OCI-LY7 (cell line): ENCODE measurements around the gene CDKL5. TPM values are rescaled to one million over a fixed set of nuclear protein-coding genes. Genes with fewer than 3 reads are reported as not detected.
A peak's percentile ranks its signal among the peaks of the same experiment; 100 is the strongest.

ENCODE experiments used
- BruUV-seq: library from RNA; stranded (reverse); fragments of 400-500 nt; replicated peaks from 2 replicates; lab custom pipeline; 2021; lab: Mats Ljungman, UMichigan
- CTCF ChIA-PET: fragments of 300-600 bp; sonication (Branson Sonifier 250); formaldehyde crosslinking; loops from one replicate; lab custom pipeline; 2022; ENCODE audit warnings: antibody characterized with exemption; ENCODE audit not compliant: unreplicated experiment; lab: Charles Lee
- POLR2A ChIA-PET: fragments of 300-600 bp; sonication (Branson Sonifier 250); formaldehyde crosslinking; loops from one replicate; lab custom pipeline; 2022; ENCODE audit warnings: antibody characterized with exemption; lab: Charles Lee
- DNase-seq: peaks from one replicate; pipeline ENCODE4 v3.0.0-alpha.2; 2015; ENCODE audit warnings: low spot score
- H2AFZ ChIP-seq: fragments of 200-600 bp; sonication (generic), shearing (Covaris generic); 2 replicates; pipeline ENCODE4 v1.6.1; 2014; ENCODE audit warnings: mild to moderate bottlenecking, antibody characterized with exemption, low read length, moderate library complexity
- H3K27ac ChIP-seq: fragments of 200-600 bp; sonication (generic); 2 replicates; pipeline ENCODE4 v1.5.1; 2014; ENCODE audit warnings: mixed run types, low read depth, mild to moderate bottlenecking, moderate library complexity, low read length, inconsistent platforms; ENCODE audit not compliant: poor library complexity, severe bottlenecking
- H3K36me3 ChIP-seq: fragments of 200-600 bp; sonication (generic); 2 replicates; pipeline ENCODE4 v1.6.1; 2014; ENCODE audit warnings: mild to moderate bottlenecking, antibody characterized with exemption, low read length, moderate library complexity, mixed read lengths; ENCODE audit not compliant: insufficient read depth
- H3K4me1 ChIP-seq: fragments of 200-600 bp; sonication (generic); 2 replicates; pipeline ENCODE4 v1.5.1; 2014; ENCODE audit warnings: mild to moderate bottlenecking, low read length; ENCODE audit not compliant: insufficient read depth, poor library complexity, severe bottlenecking
- H3K4me2 ChIP-seq: fragments of 200-600 bp; sonication (generic); 2 replicates; pipeline ENCODE4 v1.6.1; 2014; ENCODE audit warnings: mild to moderate bottlenecking, low read length
- H3K4me3 ChIP-seq: fragments of 200-600 bp; sonication (generic); 2 replicates; pipeline ENCODE4 v1.5.1; 2014; ENCODE audit warnings: mild to moderate bottlenecking, low read depth, low read length; ENCODE audit not compliant: poor library complexity, severe bottlenecking
- H3K79me2 ChIP-seq: fragments of 200-600 bp; sonication (generic); 2 replicates; pipeline ENCODE4 v1.6.1; 2016; ENCODE audit warnings: low read depth, mild to moderate bottlenecking, low read length, moderate library complexity, mixed read lengths; ENCODE audit not compliant: insufficient read depth
- H3K9me2 ChIP-seq: fragments of 200-600 bp; sonication (generic); 2 replicates; pipeline ENCODE4 v1.6.1; 2016; ENCODE audit warnings: mild to moderate bottlenecking, low read length, mixed read lengths; ENCODE audit not compliant: insufficient read depth
- H3K9me3 ChIP-seq: fragments of 200-600 bp; sonication (generic); 2 replicates; pipeline ENCODE4 v1.6.1; 2014; ENCODE audit warnings: mild to moderate bottlenecking, mixed run types, low read length, mixed read lengths
- H4K20me1 ChIP-seq: fragments of 200-600 bp; sonication (generic); 2 replicates; pipeline ENCODE4 v1.6.1; 2014; ENCODE audit warnings: mild to moderate bottlenecking, antibody characterized with exemption, low read length, moderate library complexity, mixed read lengths; ENCODE audit not compliant: insufficient read depth
- CTCF ChIP-seq: fragments of 200-600 bp; sonication (generic); conservative IDR thresholded peaks from 2 replicates; pipeline ENCODE4 v1.5.1; 2014; ENCODE audit warnings: mild to moderate bottlenecking, antibody characterized with exemption, low read length, moderate library complexity, mixed read lengths
- EZH2phosphoT487 ChIP-seq: fragments of 200-600 bp; sonication (generic); IDR thresholded peaks from 2 replicates; pipeline ENCODE4 v1.6.1; 2018; ENCODE audit warnings: low read depth, borderline replicate concordance, mild to moderate bottlenecking, mixed run types, antibody characterized with exemption, low read length, moderate library complexity, mixed read lengths
- intact Hi-C: fragments of 100-400 bp; cut with micrococcal nuclease; formaldehyde crosslinking; loops from one replicate; pipeline ENCODE4 v1.10.0; 2022; ENCODE audit not compliant: unreplicated experiment
- total RNA-seq, 2 experiments: library from RNA; depleted of rRNA in 1 of 2; stranded (reverse); fragments of >200 nt in 1 of 2; shearing (Covaris generic) in 1 of 2; gene quantifications; 2 replicates each; pipeline ENCODE4 v1.2.3, GENCODE V29; 2014 to 2022

CDKL5 gene
- total RNA-seq, 2 experiments from 2014 or later: 1.3 to 2.0 TPM

- POLR2A ChIA-PET: no interaction called here
- Histone ChIP-seq H4K20me1 (no peaks in the 10 kb centered on the region), H3K4me3 (no peak overlapping the region), H3K4me2 (no peak overlapping the region), H3K9me3 (no peaks in the 10 kb centered on the region), H3K79me2 (no peaks in the 10 kb centered on the region), H3K9me2 (no peaks in the 10 kb centered on the region), H2AFZ (no peak overlapping the region), H3K36me3 (no peaks in the 10 kb centered on the region), H3K27ac (no peak overlapping the region), H3K4me1 (no peaks in the 10 kb centered on the region)
- TF ChIP-seq CTCF (peak; percentile 50; the same call in 1 of the 2 replicates), EZH2phosphoT487 (no peak)
- CTCF ChIA-PET: no interaction called here
- BruUV-seq: no TSS peak
- DNase-seq: peak; percentile 1
- intact Hi-C loops: loop anchor here (1.0 kb wide), 1 partner anchor 944 kb away; no protein-coding TSS in a partner anchor
These were observed 35.4 kb upstream of the CDKL5 start for GRCh38 chrX:18389966-18390365.

DNA sequence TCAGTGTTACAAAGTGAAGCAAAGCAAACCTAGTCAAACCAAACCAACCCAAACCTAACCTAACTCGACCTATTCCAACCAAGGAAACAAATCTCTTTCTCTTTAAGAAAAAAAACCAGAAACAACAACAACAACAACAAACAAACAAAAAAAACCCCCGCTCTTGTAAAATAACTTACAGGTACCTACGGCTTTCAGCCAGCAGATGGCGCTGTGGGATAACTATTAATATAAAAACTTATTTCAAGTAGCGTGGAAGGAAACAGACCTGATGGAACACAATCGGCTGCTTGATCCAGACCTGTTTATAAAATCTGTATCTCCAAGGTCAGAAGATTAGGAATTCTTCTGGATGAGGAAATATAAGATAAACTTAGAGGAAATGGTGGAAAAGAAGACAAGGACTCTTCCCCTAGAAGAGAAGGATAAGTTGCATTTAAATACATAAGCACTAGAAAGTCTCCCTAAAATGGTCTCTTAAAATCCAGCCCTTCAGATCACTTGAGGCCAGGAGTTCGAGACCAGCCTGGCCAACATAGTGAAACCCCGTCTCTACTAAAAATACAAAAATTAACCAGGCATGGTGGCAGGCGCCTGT is 34.4 kb upstream of the CDKL5 start:
- no peak overlapping the region for H3K27ac ChIP-seq
- intact Hi-C loops: loop anchor here (1.0 kb wide), 1 partner anchor 943 kb away; no protein-coding TSS in a partner anchor
- DNase-seq: peak; percentile 65
- no peaks in the 10 kb centered on the region for H4K20me1 ChIP-seq
- H2AFZ ChIP-seq: no peak overlapping the region
- no peaks in the 10 kb centered on the region for H3K9me2 ChIP-seq
- H3K79me2 ChIP-seq: no peaks in the 10 kb centered on the region
- H3K4me3 ChIP-seq: no peak overlapping the region
- no peak for TF ChIP-seq EZH2phosphoT487
- peak; percentile 79 for TF ChIP-seq CTCF
- H3K9me3 ChIP-seq: no peaks in the 10 kb centered on the region
- H3K36me3 ChIP-seq: no peaks in the 10 kb centered on the region
- no peaks in the 10 kb centered on the region for H3K4me1 ChIP-seq
- H3K4me2 ChIP-seq: no peak overlapping the region
- BruUV-seq: no TSS peak
- POLR2A ChIA-PET: no interaction called here
- CTCF ChIA-PET: no interaction called here

- POLR2A ChIA-PET: no interaction called here
- no peak overlapping the region for H3K4me3 ChIP-seq
- CTCF ChIA-PET: no interaction called here
- DNase-seq: no peak
- H3K36me3 ChIP-seq: no peaks in the 10 kb centered on the region
- H3K4me2 ChIP-seq: no peak overlapping the region
- H2AFZ ChIP-seq: no peak overlapping the region
- no peaks in the 10 kb centered on the region for H4K20me1 ChIP-seq
- H3K79me2 ChIP-seq: no peaks in the 10 kb centered on the region
- no peaks in the 10 kb centered on the region for H3K9me3 ChIP-seq
- intact Hi-C loops: no loop called here
- no peaks in the 10 kb centered on the region for H3K9me2 ChIP-seq
- H3K4me1 ChIP-seq: no peaks in the 10 kb centered on the region
- BruUV-seq: no TSS peak
- no peak overlapping the region for H3K27ac ChIP-seq
- TF ChIP-seq EZH2phosphoT487 (no peak), CTCF (no peak)
These were observed 30.9 kb upstream of the CDKL5 start for GRCh38 chrX:18394477-18394876.
